GM23338 (cell line): ENCODE measurements around the gene ZNF283. TPM values are rescaled to one million over a fixed set of nuclear protein-coding genes. Genes with fewer than 3 reads are reported as not detected.
A peak's percentile ranks its signal among the peaks of the same experiment; 100 is the strongest.

Source experiments
- ATAC-seq: fragments of 200-7000 bp; cut with Tn5 transposase; 3 replicates; pipeline ENCODE4 v1.9.1; 2020
- DNase-seq: peaks from one replicate; pipeline ENCODE4 v3.0.0-alpha.2; 2015; ENCODE audit warnings: low spot score
- H2AFZ ChIP-seq: fragments of 200-600 bp; sonication (generic); 2 replicates; pipeline ENCODE4 v1.8.0; 2016; ENCODE audit warnings: antibody characterized with exemption, mild to moderate bottlenecking, moderate library complexity
- H3F3A ChIP-seq: fragments of 200-600 bp; sonication (generic); replicated peaks from 2 replicates; pipeline ENCODE4 v1.8.0; 2017; ENCODE audit warnings: antibody characterized with exemption, mixed run types, low read depth
- H3K27ac ChIP-seq: fragments of 200-600 bp; sonication (generic); 2 replicates; pipeline ENCODE4 v1.6.1; 2016; ENCODE audit warnings: low read depth
- H3K27me3 ChIP-seq: fragments of 200-600 bp; sonication (generic); 2 replicates; pipeline ENCODE4 v1.8.0; 2016; ENCODE audit warnings: mild to moderate bottlenecking, mixed run types, moderate library complexity; ENCODE audit not compliant: insufficient read depth
- H3K36me3 ChIP-seq: fragments of 200-600 bp; sonication (generic); 2 replicates; pipeline ENCODE4 v1.8.0; 2016; ENCODE audit warnings: mild to moderate bottlenecking; ENCODE audit not compliant: insufficient read depth
- H3K4me1 ChIP-seq: fragments of 200-600 bp; sonication (generic); 2 replicates; pipeline ENCODE4 v1.8.0; 2016; ENCODE audit warnings: mild to moderate bottlenecking, moderate library complexity; ENCODE audit not compliant: insufficient read depth
- H3K4me2 ChIP-seq: fragments of 200-600 bp; sonication (generic); 2 replicates; pipeline ENCODE4 v1.7.1; 2017; ENCODE audit warnings: mixed run types
- H3K4me3 ChIP-seq: fragments of 200-600 bp; sonication (generic); 2 replicates; pipeline ENCODE4 v1.6.1; 2016; ENCODE audit warnings: mixed run types
- H3K79me2 ChIP-seq: fragments of 200-600 bp; sonication (generic); replicated peaks from 2 replicates; pipeline ENCODE4 v1.8.0; 2017; ENCODE audit warnings: mild to moderate bottlenecking; ENCODE audit not compliant: insufficient read depth
- H3K9me2 ChIP-seq: fragments of 200-600 bp; sonication (generic); 2 replicates; pipeline ENCODE4 v1.8.0; 2017; ENCODE audit not compliant: insufficient read depth
- H4K20me1 ChIP-seq: fragments of 200-600 bp; sonication (generic); replicated peaks from 2 replicates; pipeline ENCODE4 v1.8.0; 2017; ENCODE audit warnings: mild to moderate bottlenecking; ENCODE audit not compliant: insufficient read depth
- H3K27ac Mint-ChIP-seq: 2 replicates; pipeline ENCODE4 v1.8.0; 2020; ENCODE audit warnings: inconsistent platforms, mild to moderate bottlenecking, moderate library complexity, mixed read lengths
- H3K27me3 Mint-ChIP-seq: 3 replicates; pipeline ENCODE4 v1.8.0; 2022; ENCODE audit warnings: low read depth, mild to moderate bottlenecking, moderate library complexity, mixed read lengths, inconsistent platforms; ENCODE audit not compliant: insufficient read depth, poor library complexity
- H3K36me3 Mint-ChIP-seq: 3 replicates; pipeline ENCODE4 v1.8.0; 2021; ENCODE audit warnings: low read depth, mild to moderate bottlenecking, inconsistent platforms, moderate library complexity, mixed read lengths
- H3K4me1 Mint-ChIP-seq: 3 replicates; pipeline ENCODE4 v1.8.0; 2020; ENCODE audit warnings: mild to moderate bottlenecking, inconsistent platforms, mixed read lengths
- H3K4me3 Mint-ChIP-seq: 3 replicates; pipeline ENCODE4 v1.8.0; 2021; ENCODE audit warnings: moderate library complexity, mild to moderate bottlenecking, inconsistent platforms, mixed read lengths
- H3K9me3 Mint-ChIP-seq: 3 replicates; pipeline ENCODE4 v1.8.0; 2020; ENCODE audit warnings: moderate library complexity, mild to moderate bottlenecking, inconsistent platforms, mixed read lengths
- CTCF ChIP-seq, 2 experiments: fragments of 200-600 bp in 1 of 2; sonication (generic) in 1 of 2; conservative IDR thresholded peaks; 2 replicates each; pipeline versions ENCODE4 v1.5.1 to v1.6.1; 2016 to 2017; ENCODE audit warnings: antibody characterized with exemption in 2 of 2, low read depth in 2 of 2, mild to moderate bottlenecking in 2 of 2, moderate library complexity in 1 of 2
- EZH2 ChIP-seq: fragments of 200-600 bp; sonication (generic); IDR thresholded peaks from one replicate; pipeline ENCODE4 v1.8.0; 2017; ENCODE audit warnings: antibody characterized with exemption, mild to moderate bottlenecking, low read depth; ENCODE audit not compliant: unreplicated experiment
- EZH2phosphoT487 ChIP-seq: fragments of 200-600 bp; sonication (generic); IDR thresholded peaks from one replicate; pipeline ENCODE4 v1.8.1; 2018; ENCODE audit warnings: antibody characterized with exemption; ENCODE audit not compliant: unreplicated experiment
- JUNB ChIP-seq: IDR thresholded peaks from one replicate; pipeline ENCODE4 v1.6.1; 2016; ENCODE audit warnings: antibody characterized with exemption; ENCODE audit not compliant: unreplicated experiment
- NANOG ChIP-seq: IDR thresholded peaks from 2 replicates; pipeline ENCODE4 v1.6.1; 2016; ENCODE audit warnings: antibody characterized with exemption, borderline replicate concordance
- POLR2AphosphoS5 ChIP-seq: IDR thresholded peaks from 2 replicates; pipeline ENCODE4 v1.6.1; 2016; ENCODE audit warnings: antibody characterized with exemption, low read depth
- STAT1 ChIP-seq: IDR thresholded peaks from one replicate; pipeline ENCODE4 v1.6.1; 2016; ENCODE audit warnings: antibody characterized with exemption; ENCODE audit not compliant: unreplicated experiment
- ZNF114 ChIP-seq: fragments of 250-450 bp; sonication (Bioruptor Pico); IDR thresholded peaks from 2 replicates; pipeline ENCODE4 v1.5.0; 2020; ENCODE audit warnings: mild to moderate bottlenecking, moderate library complexity
- ZNF331 ChIP-seq: fragments of 250-450 bp; sonication (Bioruptor Pico); IDR thresholded peaks from 2 replicates; pipeline ENCODE4 v1.5.0; 2020; ENCODE audit warnings: low read depth, mild to moderate bottlenecking, moderate library complexity
- ZNF462 ChIP-seq: fragments of 250-450 bp; sonication (Bioruptor Pico); IDR thresholded peaks from 2 replicates; pipeline ENCODE4 v1.5.0; 2020; ENCODE audit warnings: mild to moderate bottlenecking, moderate library complexity
- polyA plus RNA-seq: library from polyadenylated mRNA; unstranded; fragments of >200 nt; fragmentation: Nextera tagmentation; extraction: Ambion mirVana; gene quantifications from 2 replicates; pipeline ENCODE4 v1.2.1, GENCODE V29; 2016
- total RNA-seq: library from RNA; depleted of rRNA; stranded (reverse); fragments of >200 nt; shearing (Covaris generic); gene quantifications from 2 replicates; pipeline ENCODE4 v1.2.3, GENCODE V29; 2014

The ZNF283 gene
- total and polyA plus RNA-seq, 2 experiments from 2014 or later: 3.1 to 12.0 TPM

GRCh38 chr19:43809762-43810696, 17.1 kb upstream of the ZNF283 start:
- Histone ChIP-seq H4K20me1 (no peaks in the 10 kb centered on the region), H3K27ac (no peak overlapping the region), H2AFZ (no peak overlapping the region), H3K9me2 (0 out of 2 replicates have a peak, but pooled peaks cover 4% of the 10 kb centered on the region), H3K4me1 (no peaks in the 10 kb centered on the region), H3F3A (no peaks in the 10 kb centered on the region), H3K36me3 (no peaks in the 10 kb centered on the region), H3K4me2 (no peak overlapping the region), H3K27me3 (no peaks in the 10 kb centered on the region), H3K79me2 (no peaks in the 10 kb centered on the region), H3K4me3 (no peak overlapping the region)
- no peaks in the 10 kb centered on the region for H3K36me3 Mint-ChIP-seq
- no peak overlapping the region for H3K4me3 Mint-ChIP-seq
- H3K27me3 Mint-ChIP-seq: peaks cover 13% of the 10 kb centered on the region
- peak; percentile 81 for DNase-seq
- TF ChIP-seq POLR2AphosphoS5 (no peak), CTCF (conservative IDR thresholded peaks at IDR 0.05; ENCODE audit: low read depth in 2 of 2) (peak; percentile 67 to 75)
- H3K9me3 Mint-ChIP-seq: peaks cover 9% of the 10 kb centered on the region; the same call in 2 of the 3 replicates
- no peaks in the 10 kb centered on the region for H3K4me1 Mint-ChIP-seq
- peak; percentile 46; the same call in 2 of the 3 replicates for ATAC-seq
- H3K27ac Mint-ChIP-seq: no peak overlapping the region

GRCh38 chr19:43811837-43812236, 15.3 kb upstream of the ZNF283 start:
- no peaks in the 10 kb centered on the region for H3K9me2 ChIP-seq
- Mint-ChIP-seq H3K36me3 (no peaks in the 10 kb centered on the region), H3K27ac (no peak overlapping the region), H3K9me3 (peaks cover 16% of the 10 kb centered on the region), H3K27me3 (peaks cover 12% of the 10 kb centered on the region), H3K4me1 (no peaks in the 10 kb centered on the region), H3K4me3 (no peak overlapping the region)
- H4K20me1 ChIP-seq: no peaks in the 10 kb centered on the region
- no peak overlapping the region for H2AFZ ChIP-seq
- no peaks in the 10 kb centered on the region for H3K27me3 ChIP-seq
- H3K36me3 ChIP-seq: no peaks in the 10 kb centered on the region
- H3K27ac ChIP-seq: no peak overlapping the region
- DNase-seq (no peak), ATAC-seq (no peak)
- no peak for TF ChIP-seq EZH2phosphoT487
- TF ChIP-seq NANOG: no peak
- TF ChIP-seq ZNF462 (CRISPR knock-in tag): no peak
- no peak for TF ChIP-seq ZNF114 (CRISPR knock-in tag)
- TF ChIP-seq JUNB: no peak
- TF ChIP-seq EZH2: no peak
- no peak for TF ChIP-seq CTCF (conservative IDR thresholded peaks at IDR 0.05; ENCODE audit: low read depth in 2 of 2)
- TF ChIP-seq POLR2AphosphoS5: no peak
- no peak for TF ChIP-seq ZNF331 (CRISPR knock-in tag)
- TF ChIP-seq STAT1: no peak
- H3F3A ChIP-seq: no peaks in the 10 kb centered on the region
- H3K79me2 ChIP-seq: no peaks in the 10 kb centered on the region
- H3K4me2 ChIP-seq: no peak overlapping the region
- H3K4me3 ChIP-seq: no peak overlapping the region
- no peaks in the 10 kb centered on the region for H3K4me1 ChIP-seq
